ENCODE measurements around the gene ARHGEF17.
"Not testable (repeated sequence)": the region's sequence is repeated elsewhere in the genome, so short reads cannot be mapped to it uniquely, and the experiment has no call there.

ARHGEF17 gene

DNA sequence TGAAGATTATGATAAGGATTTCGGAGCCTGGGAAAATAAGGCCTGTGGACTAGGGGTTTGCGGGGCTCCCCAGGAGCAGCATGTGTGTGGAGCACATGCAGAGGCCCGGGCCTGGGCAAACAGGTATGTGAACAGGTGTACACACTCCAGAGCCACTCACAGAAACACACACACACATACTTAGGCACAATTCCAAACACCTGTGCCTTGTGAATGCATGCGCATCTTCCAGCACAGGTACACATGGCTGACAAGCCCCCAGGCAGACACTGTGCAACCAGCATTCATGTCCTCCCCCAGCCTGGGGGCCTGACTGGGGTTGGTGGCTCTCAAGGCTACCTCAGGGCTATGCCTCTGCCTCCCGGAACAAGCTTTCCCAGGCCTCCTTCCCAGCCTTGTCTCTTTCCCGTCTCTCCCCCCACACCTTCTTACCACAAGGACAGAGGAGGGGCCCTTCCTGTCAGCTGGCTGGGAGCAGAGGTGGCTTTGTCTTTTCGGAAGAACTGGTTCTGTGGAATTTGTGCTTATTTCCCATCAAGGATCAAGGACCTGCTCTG is 38.5 kb upstream of the ARHGEF17 start:
- H3K9me3 ChIP-seq (ENCODE audit: control insufficient read depth, insufficient read depth, low read length), result no peaks in the 10 kb centered on the region
- no peaks in the 10 kb centered on the region for H3K36me3 ChIP-seq (ENCODE audit: insufficient read depth, low read length)
- peaks cover 22% of the 10 kb centered on the region for H3K4me1 ChIP-seq (ENCODE audit: insufficient read depth, low read length)
- H3K9ac ChIP-seq (ENCODE audit: low read depth, low read length), result no peak overlapping the region

DNA sequence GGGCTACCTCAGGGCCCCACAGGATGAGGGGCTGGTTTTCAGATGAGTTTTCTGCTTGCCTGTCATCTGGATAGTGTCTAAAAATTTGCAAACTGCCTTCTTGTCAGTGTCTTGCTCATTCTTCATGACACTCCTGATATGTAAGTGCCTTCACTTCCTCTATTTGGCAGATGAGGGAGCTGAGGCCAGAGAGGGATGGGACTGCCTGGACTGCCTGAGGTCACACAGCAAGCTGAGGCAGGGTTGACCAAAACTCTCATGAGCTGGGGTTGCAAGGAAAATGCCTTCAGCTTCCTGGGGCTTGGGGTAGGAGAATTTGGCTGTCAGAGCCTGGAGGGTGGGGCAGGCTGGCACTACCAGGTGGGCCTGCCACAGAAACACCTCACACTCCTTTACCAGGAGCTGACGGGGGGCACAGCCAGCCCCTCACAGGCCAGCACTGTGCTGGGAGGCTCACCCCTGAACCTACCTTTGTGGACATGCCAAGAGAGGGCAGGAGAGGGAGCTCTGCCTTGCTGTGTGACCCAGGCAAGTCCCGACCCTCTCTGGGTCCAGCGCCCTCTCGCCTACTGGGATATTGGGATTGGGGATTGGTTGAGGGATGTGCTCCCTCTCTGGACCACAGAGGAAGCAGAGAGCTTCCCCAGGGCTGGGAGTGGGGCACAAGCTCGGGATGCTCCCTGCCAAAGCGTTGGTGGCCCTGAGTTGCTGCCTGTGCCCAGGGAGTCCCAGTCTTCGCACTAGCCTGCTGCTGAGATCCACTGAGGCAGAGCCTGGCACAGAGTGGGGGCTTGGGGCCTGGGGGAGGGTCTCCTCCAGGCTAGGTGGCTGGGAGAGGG is 37.8 kb upstream of the ARHGEF17 start:
- Histone ChIP-seq H3K9ac (ENCODE audit: low read depth, low read length) (no peak overlapping the region), H3K4me1 (ENCODE audit: insufficient read depth, low read length) (peaks cover 22% of the 10 kb centered on the region), H3K36me3 (ENCODE audit: insufficient read depth, low read length) (no peaks in the 10 kb centered on the region), H3K9me3 (ENCODE audit: control insufficient read depth, insufficient read depth, low read length) (no peaks in the 10 kb centered on the region)

DNA sequence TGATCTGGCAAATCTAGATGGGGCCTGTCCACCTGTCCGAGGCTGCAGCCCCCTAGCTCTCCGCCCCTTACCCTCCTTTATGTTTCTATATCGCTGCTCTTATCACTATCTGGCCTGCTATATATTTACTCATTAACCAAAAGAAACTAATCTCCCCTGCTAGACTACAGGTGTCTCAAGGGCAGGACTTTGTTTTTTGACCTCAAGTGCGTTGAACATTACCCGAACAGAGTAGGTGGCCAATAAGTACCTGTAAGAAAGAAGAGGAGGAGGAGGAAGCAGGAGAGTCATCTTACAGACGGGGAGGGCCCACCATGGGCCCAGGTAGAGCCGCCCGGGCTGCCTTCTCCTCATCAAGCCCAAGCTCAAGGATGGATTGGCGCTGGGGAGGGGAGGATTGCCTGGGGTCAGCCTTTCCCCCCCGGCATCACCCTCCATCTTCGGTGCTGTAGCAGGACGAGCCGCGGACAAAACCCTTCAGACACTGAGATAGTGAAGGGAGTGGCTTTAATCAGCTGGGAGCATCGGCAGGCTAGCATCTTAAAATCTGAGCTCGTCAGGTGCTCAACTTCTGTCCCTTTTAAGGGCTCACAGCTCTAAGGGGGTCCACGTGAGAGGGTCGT is 37.1 kb upstream of the ARHGEF17 start:
- Histone ChIP-seq H3K9ac (ENCODE audit: low read depth, low read length) (no peak overlapping the region), H3K9me3 (ENCODE audit: control insufficient read depth, insufficient read depth, low read length) (no peaks in the 10 kb centered on the region), H3K36me3 (ENCODE audit: insufficient read depth, low read length) (no peaks in the 10 kb centered on the region), H3K4me1 (ENCODE audit: insufficient read depth, low read length) (peaks cover 22% of the 10 kb centered on the region)

- H3K9me3 ChIP-seq (ENCODE audit: control insufficient read depth, insufficient read depth, low read length); H3K9ac ChIP-seq (ENCODE audit: low read depth, low read length); H3K36me3 ChIP-seq (ENCODE audit: insufficient read depth, low read length): not testable (repeated sequence)
- peaks cover 22% of the 10 kb centered on the region for H3K4me1 ChIP-seq (ENCODE audit: insufficient read depth, low read length)
Observed at GRCh38 chr11:73271478-73271865, 36.6 kb upstream of the ARHGEF17 start.

DNA sequence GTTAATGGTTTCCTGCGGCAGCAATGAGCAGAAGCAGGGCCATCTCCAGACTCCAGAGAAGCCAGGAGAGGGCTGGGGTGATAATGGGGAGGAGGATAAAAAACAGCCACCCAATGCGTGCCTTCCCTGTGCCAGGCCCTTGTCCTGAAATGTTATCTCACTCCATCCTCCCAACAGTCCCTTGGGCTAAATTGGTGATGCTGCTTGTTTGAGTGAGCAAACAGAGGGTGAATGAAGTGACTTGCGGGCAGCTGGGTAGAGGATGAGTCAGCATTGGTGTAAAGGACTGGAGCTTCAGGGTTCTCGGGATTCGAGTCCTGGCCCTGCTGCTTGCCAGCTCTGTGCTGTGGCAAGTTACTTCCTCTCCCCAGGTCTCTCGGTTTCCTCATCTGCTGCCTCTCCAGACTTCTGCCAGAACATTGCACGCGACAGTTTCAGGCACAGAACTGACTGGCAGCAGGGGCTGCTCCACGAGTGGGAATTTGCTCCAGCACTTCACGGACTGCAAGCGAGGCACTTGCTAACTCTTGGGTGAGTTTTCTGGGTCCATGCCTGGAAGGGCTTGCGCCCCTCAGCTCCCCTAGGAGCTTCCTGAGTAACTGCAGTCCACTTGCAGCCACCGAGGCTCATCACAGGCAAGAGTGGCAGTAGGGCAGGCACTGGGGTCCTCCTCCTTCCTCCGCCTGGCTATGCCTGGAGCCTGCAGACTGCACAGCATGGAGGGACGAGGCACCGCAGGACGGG is 36.0 kb upstream of the ARHGEF17 start, which contains the start of gene P2RY6:
Gene P2RY6 (plus strand): TSS at position 403 of the 744 bp plus-strand sequence. CDS start 24,181 bp downstream, outside the sequence.
- no peak within 1 kb of the TSS for H3K9ac ChIP-seq (ENCODE audit: low read depth, low read length)
- peaks cover 22% of the 10 kb centered on the region for H3K4me1 ChIP-seq (ENCODE audit: insufficient read depth, low read length)
- no peaks in the 10 kb centered on the region for H3K9me3 ChIP-seq (ENCODE audit: control insufficient read depth, insufficient read depth, low read length)
- no peaks in the 10 kb centered on the region for H3K36me3 ChIP-seq (ENCODE audit: insufficient read depth, low read length)

DNA sequence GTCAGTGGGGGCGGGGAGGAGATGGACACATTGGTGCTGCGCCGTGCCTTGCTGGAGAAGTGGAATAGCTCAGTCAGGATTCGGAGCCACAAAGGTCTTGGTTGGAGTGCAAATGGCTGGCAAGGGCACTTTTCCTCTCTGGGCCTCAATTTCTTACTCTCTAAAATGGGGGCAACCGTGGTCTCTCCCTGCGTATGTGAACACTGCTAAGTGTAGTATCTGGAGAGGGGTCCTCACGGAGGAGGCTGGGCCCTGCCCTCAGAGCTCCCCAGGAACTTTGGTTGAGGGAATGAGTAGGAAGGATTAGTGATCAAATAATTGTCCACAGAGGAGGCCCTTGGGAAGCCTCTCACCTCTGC is 35.4 kb upstream of the ARHGEF17 start:
- no peak overlapping the region for H3K9ac ChIP-seq (ENCODE audit: low read depth, low read length)
- H3K4me1 ChIP-seq (ENCODE audit: insufficient read depth, low read length), result peaks cover 26% of the 10 kb centered on the region
- no peaks in the 10 kb centered on the region for H3K36me3 ChIP-seq (ENCODE audit: insufficient read depth, low read length)
- no peaks in the 10 kb centered on the region for H3K9me3 ChIP-seq (ENCODE audit: control insufficient read depth, insufficient read depth, low read length)

- H3K9me3 ChIP-seq (ENCODE audit: control insufficient read depth, insufficient read depth, low read length), result no peaks in the 10 kb centered on the region
- H3K9ac ChIP-seq (ENCODE audit: low read depth, low read length), result no peak overlapping the region
- H3K4me1 ChIP-seq (ENCODE audit: insufficient read depth, low read length), result peaks cover 26% of the 10 kb centered on the region
- H3K36me3 ChIP-seq (ENCODE audit: insufficient read depth, low read length), result no peaks in the 10 kb centered on the region
Observed at GRCh38 chr11:73273222-73273895, 34.7 kb upstream of the ARHGEF17 start.

DNA sequence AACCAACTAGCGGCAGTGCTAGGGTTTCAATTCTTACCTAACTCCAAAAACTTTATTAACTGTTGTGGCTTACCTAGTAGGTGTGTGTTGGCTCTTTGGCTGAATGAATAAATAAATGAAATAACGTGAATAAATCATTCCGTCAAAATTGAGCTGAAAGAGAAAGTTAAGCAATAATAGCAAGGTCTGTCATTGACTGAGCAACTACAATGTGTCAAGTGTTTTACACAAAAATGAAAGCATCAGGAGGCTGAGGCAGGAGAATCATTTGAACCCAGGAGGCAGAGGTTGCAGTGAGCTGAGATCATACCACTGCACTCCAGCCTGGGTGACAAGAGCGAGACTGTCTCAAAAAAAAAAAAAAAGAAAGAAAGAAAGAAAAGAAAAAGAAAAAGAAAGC is 33.9 kb upstream of the ARHGEF17 start:
- not testable (repeated sequence) for H3K9ac ChIP-seq (ENCODE audit: low read depth, low read length); H3K9me3 ChIP-seq (ENCODE audit: control insufficient read depth, insufficient read depth, low read length); H3K36me3 ChIP-seq (ENCODE audit: insufficient read depth, low read length)
- H3K4me1 ChIP-seq (ENCODE audit: insufficient read depth, low read length), result peaks cover 26% of the 10 kb centered on the region

GRCh38 chr11:73274722-73275380 is 33.2 kb upstream of the ARHGEF17 start:
- Histone ChIP-seq H3K4me1 (ENCODE audit: insufficient read depth, low read length) (peaks cover 19% of the 10 kb centered on the region), H3K36me3 (ENCODE audit: insufficient read depth, low read length) (no peaks in the 10 kb centered on the region), H3K9ac (ENCODE audit: low read depth, low read length) (no peak overlapping the region), H3K9me3 (ENCODE audit: control insufficient read depth, insufficient read depth, low read length) (no peaks in the 10 kb centered on the region)

GRCh38 chr11:73275381-73275750 is 32.7 kb upstream of the ARHGEF17 start:
- peaks cover 14% of the 10 kb centered on the region for H3K4me1 ChIP-seq (ENCODE audit: insufficient read depth, low read length)
- no peak overlapping the region for H3K9ac ChIP-seq (ENCODE audit: low read depth, low read length)
- H3K36me3 ChIP-seq (ENCODE audit: insufficient read depth, low read length), result no peaks in the 10 kb centered on the region
- no peaks in the 10 kb centered on the region for H3K9me3 ChIP-seq (ENCODE audit: control insufficient read depth, insufficient read depth, low read length)

GRCh38 chr11:73277467-73277866 is 30.6 kb upstream of the ARHGEF17 start:
- Histone ChIP-seq H3K9me3 (ENCODE audit: control insufficient read depth, insufficient read depth, low read length) (no peaks in the 10 kb centered on the region), H3K9ac (ENCODE audit: low read depth, low read length) (no peak overlapping the region), H3K4me1 (ENCODE audit: insufficient read depth, low read length) (peaks cover 4% of the 10 kb centered on the region), H3K36me3 (ENCODE audit: insufficient read depth, low read length) (no peaks in the 10 kb centered on the region)

DNA sequence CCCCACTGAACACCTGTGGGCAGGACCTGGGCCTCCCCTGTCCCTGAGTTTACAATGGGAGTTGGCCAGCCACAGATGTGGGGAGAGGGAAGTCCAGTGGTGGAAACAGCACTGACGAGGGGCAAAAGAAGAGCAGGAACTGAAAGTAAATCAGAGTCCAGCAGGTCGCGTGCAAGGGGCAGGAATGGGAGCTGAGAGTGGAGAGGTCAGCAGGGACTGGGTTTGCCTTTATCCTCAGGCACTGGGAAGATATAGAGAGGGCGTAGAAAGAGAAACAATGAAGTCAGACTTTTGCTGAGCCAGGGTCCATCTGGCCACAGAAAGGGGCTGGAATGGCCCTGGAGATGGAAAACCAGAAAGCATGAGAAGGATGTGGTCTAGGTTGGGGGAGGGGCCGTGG is 27.4 kb upstream of the ARHGEF17 start:
- Histone ChIP-seq H3K9me3 (ENCODE audit: control insufficient read depth, insufficient read depth, low read length) (no peaks in the 10 kb centered on the region), H3K4me1 (ENCODE audit: insufficient read depth, low read length) (peaks cover 4% of the 10 kb centered on the region; the same call in 1 of the 2 replicates), H3K36me3 (ENCODE audit: insufficient read depth, low read length) (no peaks in the 10 kb centered on the region), H3K9ac (ENCODE audit: low read depth, low read length) (no peak overlapping the region)

- Histone ChIP-seq H3K4me1 (ENCODE audit: insufficient read depth, low read length) (peaks cover 4% of the 10 kb centered on the region; the same call in 1 of the 2 replicates), H3K36me3 (ENCODE audit: insufficient read depth, low read length) (no peaks in the 10 kb centered on the region), H3K9me3 (ENCODE audit: control insufficient read depth, insufficient read depth, low read length) (no peaks in the 10 kb centered on the region), H3K9ac (ENCODE audit: low read depth, low read length) (no peak overlapping the region)
Observed at GRCh38 chr11:73281201-73281741, 26.8 kb upstream of the ARHGEF17 start.
